A549 (cell line): ENCODE data around the gene RPS16. TPM values are rescaled to one million over a fixed set of nuclear protein-coding genes. Genes with fewer than 3 reads are reported as not detected.

Experiments
- BHLHE40 ChIP-seq: IDR thresholded peaks from 2 replicates; pipeline ENCODE4 v1.6.1; 2012; ENCODE audit warnings: low read depth, low read length, inconsistent platforms
- CBX2 ChIP-seq: fragments of 200-600 bp; sonication (generic); IDR thresholded peaks from 2 replicates; pipeline ENCODE4 v1.6.1; 2016; ENCODE audit warnings: low read depth, mild to moderate bottlenecking, borderline replicate concordance
- CBX8 ChIP-seq: fragments of 200-600 bp; sonication (generic); IDR thresholded peaks from 2 replicates; pipeline ENCODE4 v1.6.1; 2016
- CEBPB ChIP-seq, 2 experiments: fragments of >200 bp in 1 of 2; sonication (Bioruptor Twin) in 1 of 2; formaldehyde crosslinking in 1 of 2; IDR thresholded peaks; 2 replicates each; pipeline ENCODE4 v1.6.1; 2012 to 2016
- CHD2 ChIP-seq: fragments of 150-350 bp; IDR thresholded peaks from 2 replicates; pipeline ENCODE4 v1.6.1; 2014; ENCODE audit warnings: low read length; ENCODE audit not compliant: partially characterized antibody
- EHMT2 ChIP-seq: fragments of 200-600 bp; sonication (generic); IDR thresholded peaks from 2 replicates; pipeline ENCODE4 v1.6.1; 2016; ENCODE audit warnings: antibody characterized with exemption, low read depth, mild to moderate bottlenecking, moderate library complexity
- EP300 ChIP-seq, 2 experiments: fragments of >200 bp; sonication (Bioruptor Twin); formaldehyde crosslinking; IDR thresholded peaks; 2 replicates in 1 of 2; 3 replicates in 1 of 2; pipeline ENCODE4 v1.6.1; 2016 to 2017
- ESRRA ChIP-seq: fragments of 150-350 bp; IDR thresholded peaks from 2 replicates; pipeline ENCODE4 v1.6.1; 2014; ENCODE audit warnings: mild to moderate bottlenecking, low read length, borderline replicate concordance
- FOXS1 ChIP-seq: fragments of 250-450 bp; sonication (Bioruptor Pico); IDR thresholded peaks from 2 replicates; pipeline ENCODE4 v1.5.0; 2020; ENCODE audit warnings: mild to moderate bottlenecking, moderate library complexity
- GATA3 ChIP-seq: IDR thresholded peaks from 2 replicates; pipeline ENCODE4 v1.6.1; 2012; ENCODE audit warnings: borderline replicate concordance
- HDAC2 ChIP-seq: fragments of 200-600 bp; sonication (generic); IDR thresholded peaks from 2 replicates; pipeline ENCODE4 v1.6.1; 2016
- HEYL ChIP-seq: fragments of 250-450 bp; sonication (Bioruptor Pico); IDR thresholded peaks from 2 replicates; pipeline ENCODE4 v1.8.0; 2021; ENCODE audit warnings: mild to moderate bottlenecking, moderate library complexity
- HOXA7 ChIP-seq: fragments of 250-450 bp; sonication (Bioruptor Pico); IDR thresholded peaks from 2 replicates; pipeline ENCODE4 v1.5.0; 2020; ENCODE audit warnings: mild to moderate bottlenecking, moderate library complexity
- HOXB13 ChIP-seq: fragments of 250-450 bp; sonication (Bioruptor Pico); IDR thresholded peaks from 2 replicates; pipeline ENCODE4 v1.5.0; 2020; ENCODE audit warnings: low read depth, mild to moderate bottlenecking, moderate library complexity
- JUN ChIP-seq, 2 experiments: fragments of >200 bp; sonication (Bioruptor Twin); formaldehyde crosslinking; IDR thresholded peaks; 2 replicates in 1 of 2; 3 replicates in 1 of 2; pipeline ENCODE4 v1.6.1; 2016 to 2017
- KDM1A ChIP-seq: fragments of 200-600 bp; sonication (generic); IDR thresholded peaks from 2 replicates; pipeline ENCODE4 v1.6.1; 2016; ENCODE audit warnings: low read depth, mild to moderate bottlenecking
- KDM5A ChIP-seq: fragments of 200-600 bp; sonication (generic); IDR thresholded peaks from 2 replicates; pipeline ENCODE4 v1.6.1; 2016; ENCODE audit warnings: antibody characterized with exemption, mild to moderate bottlenecking
- MAZ ChIP-seq: fragments of 150-350 bp; IDR thresholded peaks from 2 replicates; pipeline ENCODE4 v1.6.1; 2014; ENCODE audit warnings: antibody characterized with exemption, low read depth, low read length, borderline replicate concordance
- NPAS2 ChIP-seq: fragments of 250-450 bp; sonication (Bioruptor Pico); IDR thresholded peaks from 2 replicates; pipeline ENCODE4 v1.8.0; 2022; ENCODE audit warnings: mild to moderate bottlenecking, moderate library complexity, borderline replicate concordance
- NR3C1 ChIP-seq: fragments of >200 bp; sonication (Bioruptor Twin); formaldehyde crosslinking; IDR thresholded peaks from 3 replicates; pipeline ENCODE4 v1.6.1; 2017
- POLR2A ChIP-seq: IDR thresholded peaks from 2 replicates; pipeline ENCODE4 v1.6.1; 2012; ENCODE audit warnings: mild to moderate bottlenecking, low read length
- RAD21 ChIP-seq, 2 experiments: fragments of >200 bp in 1 of 2; sonication (Bioruptor Twin) in 1 of 2; formaldehyde crosslinking in 1 of 2; IDR thresholded peaks in 1 of 2; conservative IDR thresholded peaks in 1 of 2; 2 replicates in 1 of 2; 3 replicates in 1 of 2; pipeline ENCODE4 v1.6.1; 2012 to 2018; ENCODE audit warnings: inconsistent platforms in 1 of 2
- RARB ChIP-seq: fragments of 250-450 bp; sonication (Bioruptor Pico); IDR thresholded peaks from 2 replicates; pipeline ENCODE4 v1.8.0; 2021; ENCODE audit warnings: mild to moderate bottlenecking, moderate library complexity
- RFX5 ChIP-seq: fragments of 450-650 bp; IDR thresholded peaks from 2 replicates; pipeline ENCODE4 v1.7.1; 2014; ENCODE audit warnings: antibody characterized with exemption, mild to moderate bottlenecking, moderate library complexity
- RNF2 ChIP-seq: fragments of 200-600 bp; sonication (generic); IDR thresholded peaks from 2 replicates; pipeline ENCODE4 v1.6.1; 2016; ENCODE audit warnings: low read depth, mild to moderate bottlenecking, antibody characterized with exemption, moderate library complexity, borderline replicate concordance
- TFCP2L1 ChIP-seq: fragments of 250-450 bp; sonication (Bioruptor Pico); IDR thresholded peaks from 2 replicates; pipeline ENCODE4 v1.5.0; 2021; ENCODE audit warnings: mild to moderate bottlenecking
- ZC3H11A ChIP-seq: fragments of 450-650 bp; IDR thresholded peaks from 2 replicates; pipeline ENCODE4 v1.6.1; 2014; ENCODE audit warnings: antibody characterized with exemption, mild to moderate bottlenecking
- ZNF302 ChIP-seq: fragments of 250-450 bp; sonication (Bioruptor Pico); IDR thresholded peaks from 2 replicates; pipeline ENCODE4 v1.9.0; 2021; ENCODE audit warnings: inconsistent platforms, mild to moderate bottlenecking, moderate library complexity
- polyA plus RNA-seq, 4 experiments: library from polyadenylated mRNA; depleted of rRNA in 3 of 4; stranded (reverse); fragments of >200 nt; fragmentation: RNase III in 1 of 4; extraction: RNeasy Plus Mini Kit Qiagen cat#74134 plus additional on column Dnase treatment in 1 of 4; gene quantifications; 2 replicates in 3 of 4; 3 replicates in 1 of 4; pipeline ENCODE4 v1.2.3, GENCODE V29; 2011 to 2017
- TF ChIP-seq, protein P1 (sequence below): fragments of 200-600 bp; sonication (generic); IDR thresholded peaks from 2 replicates; pipeline ENCODE4 v1.6.1; 2016; ENCODE audit warnings: antibody characterized with exemption, mild to moderate bottlenecking, moderate library complexity
- TF ChIP-seq, protein P2 (sequence below): fragments of 250-450 bp; sonication (Bioruptor Pico); IDR thresholded peaks from 2 replicates; pipeline ENCODE4 v1.5.0; 2020; ENCODE audit warnings: low read depth, mild to moderate bottlenecking, moderate library complexity
- TF ChIP-seq, protein P3 (sequence below): IDR thresholded peaks from 2 replicates; pipeline ENCODE4 v1.6.1; 2012
- TF ChIP-seq, protein P4 (sequence below): fragments of 450-650 bp; IDR thresholded peaks from 2 replicates; pipeline ENCODE4 v1.6.1; 2014; ENCODE audit warnings: antibody characterized with exemption
- TF ChIP-seq, protein P5 (sequence below): fragments of >200 bp; sonication (Bioruptor Twin); formaldehyde crosslinking; IDR thresholded peaks from 3 replicates; pipeline ENCODE4 v1.6.1; 2016
- TF ChIP-seq, protein P6 (sequence below): fragments of 150-350 bp; IDR thresholded peaks from 2 replicates; pipeline ENCODE4 v1.6.1; 2014; ENCODE audit warnings: low read depth, mild to moderate bottlenecking, low read length

Gene RPS16
- polyA plus RNA-seq, 2 of the 4 experiments (the other 2 are of a cell fraction), result 4,348 to 4,855 TPM

DNA sequence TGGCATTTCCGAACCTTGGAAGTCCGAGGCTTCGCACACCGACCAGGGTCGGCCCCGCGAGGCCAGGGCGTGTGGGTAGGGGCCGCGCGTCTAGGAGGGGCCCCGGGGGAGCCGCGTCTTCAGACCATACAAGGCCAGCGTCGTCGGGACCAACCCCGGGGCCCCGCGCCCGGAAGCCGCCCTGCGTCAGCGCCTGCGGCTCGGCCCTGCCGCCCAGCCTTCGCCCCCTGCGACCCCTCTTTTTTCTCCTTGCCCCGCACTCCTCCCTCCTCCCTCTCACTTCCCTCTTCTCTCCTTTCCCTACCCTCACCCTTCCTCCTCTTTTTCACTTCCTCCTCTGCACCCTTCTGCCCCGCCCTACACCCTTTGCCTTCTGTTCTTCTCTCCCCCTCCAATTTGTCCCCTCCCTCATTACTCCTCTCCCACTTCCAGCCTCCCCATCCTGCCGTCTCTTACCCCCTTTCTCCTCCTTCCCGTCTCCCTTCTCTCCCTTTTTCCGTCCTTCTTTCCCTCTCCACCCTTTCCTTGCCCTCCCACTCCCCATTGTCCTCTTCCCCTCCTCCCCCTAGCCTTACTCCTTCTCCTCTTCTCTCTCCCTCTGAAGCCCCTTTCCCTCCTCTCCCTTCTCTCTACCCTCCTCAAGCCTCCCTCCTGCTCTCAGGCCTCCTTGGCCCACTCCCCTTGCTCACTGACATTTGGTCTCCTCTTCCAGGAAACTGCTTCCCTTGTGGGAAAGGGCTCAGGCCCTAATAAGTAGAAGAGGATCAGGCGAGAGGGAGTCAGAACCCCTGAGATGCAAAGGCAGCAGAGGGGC is 25.5 kb downstream of the RPS16 start (continued):
- TF ChIP-seq, protein P1, sequence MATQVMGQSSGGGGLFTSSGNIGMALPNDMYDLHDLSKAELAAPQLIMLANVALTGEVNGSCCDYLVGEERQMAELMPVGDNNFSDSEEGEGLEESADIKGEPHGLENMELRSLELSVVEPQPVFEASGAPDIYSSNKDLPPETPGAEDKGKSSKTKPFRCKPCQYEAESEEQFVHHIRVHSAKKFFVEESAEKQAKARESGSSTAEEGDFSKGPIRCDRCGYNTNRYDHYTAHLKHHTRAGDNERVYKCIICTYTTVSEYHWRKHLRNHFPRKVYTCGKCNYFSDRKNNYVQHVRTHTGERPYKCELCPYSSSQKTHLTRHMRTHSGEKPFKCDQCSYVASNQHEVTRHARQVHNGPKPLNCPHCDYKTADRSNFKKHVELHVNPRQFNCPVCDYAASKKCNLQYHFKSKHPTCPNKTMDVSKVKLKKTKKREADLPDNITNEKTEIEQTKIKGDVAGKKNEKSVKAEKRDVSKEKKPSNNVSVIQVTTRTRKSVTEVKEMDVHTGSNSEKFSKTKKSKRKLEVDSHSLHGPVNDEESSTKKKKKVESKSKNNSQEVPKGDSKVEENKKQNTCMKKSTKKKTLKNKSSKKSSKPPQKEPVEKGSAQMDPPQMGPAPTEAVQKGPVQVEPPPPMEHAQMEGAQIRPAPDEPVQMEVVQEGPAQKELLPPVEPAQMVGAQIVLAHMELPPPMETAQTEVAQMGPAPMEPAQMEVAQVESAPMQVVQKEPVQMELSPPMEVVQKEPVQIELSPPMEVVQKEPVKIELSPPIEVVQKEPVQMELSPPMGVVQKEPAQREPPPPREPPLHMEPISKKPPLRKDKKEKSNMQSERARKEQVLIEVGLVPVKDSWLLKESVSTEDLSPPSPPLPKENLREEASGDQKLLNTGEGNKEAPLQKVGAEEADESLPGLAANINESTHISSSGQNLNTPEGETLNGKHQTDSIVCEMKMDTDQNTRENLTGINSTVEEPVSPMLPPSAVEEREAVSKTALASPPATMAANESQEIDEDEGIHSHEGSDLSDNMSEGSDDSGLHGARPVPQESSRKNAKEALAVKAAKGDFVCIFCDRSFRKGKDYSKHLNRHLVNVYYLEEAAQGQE, result peak; percentile 35
- TF ChIP-seq, protein P2, sequence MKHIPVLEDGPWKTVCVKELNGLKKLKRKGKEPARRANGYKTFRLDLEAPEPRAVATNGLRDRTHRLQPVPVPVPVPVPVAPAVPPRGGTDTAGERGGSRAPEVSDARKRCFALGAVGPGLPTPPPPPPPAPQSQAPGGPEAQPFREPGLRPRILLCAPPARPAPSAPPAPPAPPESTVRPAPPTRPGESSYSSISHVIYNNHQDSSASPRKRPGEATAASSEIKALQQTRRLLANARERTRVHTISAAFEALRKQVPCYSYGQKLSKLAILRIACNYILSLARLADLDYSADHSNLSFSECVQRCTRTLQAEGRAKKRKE, result peak; percentile 64; the same call in 1 of the 2 replicates
- TF ChIP-seq HOXA7 (CRISPR knock-in tag) (peak; percentile 98), RNF2 (0 out of 2 replicates have a peak, but pooled peaks have one; percentile 57), HDAC2 (no peak), ZC3H11A (no peak), RFX5 (0 out of 2 replicates have a peak, but pooled peaks have one; percentile 26), GATA3 (no peak), KDM1A (no peak), ZNF302 (CRISPR knock-in tag) (no peak), FOXS1 (CRISPR knock-in tag) (no peak; the same call in 1 of the 2 replicates), MAZ (no peak), CHD2 (peak; percentile 61), CBX2 (no peak), ESRRA (no peak), CEBPB (IDR thresholded peaks at IDR 0.05) (no peak), HEYL (CRISPR knock-in tag) (no peak), EP300 (IDR thresholded peaks at IDR 0.05) (no peak), TFCP2L1 (peak; percentile 99), EHMT2 (no peak), POLR2A (peak; percentile 33), HOXB13 (CRISPR knock-in tag) (peak; percentile 79; the same call in 1 of the 2 replicates), CBX8 (no peak), JUN (IDR thresholded peaks at IDR 0.05) (peak in 1 of 2 experiments; percentile 7; a peak in 1 of 5 replicates), RAD21 (conservative IDR thresholded peaks at IDR 0.05 in 1 of 2, IDR thresholded peaks at IDR 0.05 in 1 of 2) (no peak; a peak in 1 of 5 replicates), NPAS2 (CRISPR knock-in tag) (no peak), RARB (CRISPR knock-in tag) (no peak; the same call in 1 of the 2 replicates), KDM5A (no peak), BHLHE40 (no peak), NR3C1 (no peak)
- TF ChIP-seq, protein P3, sequence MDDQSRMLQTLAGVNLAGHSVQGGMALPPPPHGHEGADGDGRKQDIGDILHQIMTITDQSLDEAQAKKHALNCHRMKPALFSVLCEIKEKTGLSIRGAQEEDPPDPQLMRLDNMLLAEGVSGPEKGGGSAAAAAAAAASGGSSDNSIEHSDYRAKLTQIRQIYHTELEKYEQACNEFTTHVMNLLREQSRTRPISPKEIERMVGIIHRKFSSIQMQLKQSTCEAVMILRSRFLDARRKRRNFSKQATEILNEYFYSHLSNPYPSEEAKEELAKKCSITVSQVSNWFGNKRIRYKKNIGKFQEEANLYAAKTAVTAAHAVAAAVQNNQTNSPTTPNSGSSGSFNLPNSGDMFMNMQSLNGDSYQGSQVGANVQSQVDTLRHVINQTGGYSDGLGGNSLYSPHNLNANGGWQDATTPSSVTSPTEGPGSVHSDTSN, result 0 out of 2 replicates have a peak, but pooled peaks have one; percentile 32
- TF ChIP-seq, protein P4, sequence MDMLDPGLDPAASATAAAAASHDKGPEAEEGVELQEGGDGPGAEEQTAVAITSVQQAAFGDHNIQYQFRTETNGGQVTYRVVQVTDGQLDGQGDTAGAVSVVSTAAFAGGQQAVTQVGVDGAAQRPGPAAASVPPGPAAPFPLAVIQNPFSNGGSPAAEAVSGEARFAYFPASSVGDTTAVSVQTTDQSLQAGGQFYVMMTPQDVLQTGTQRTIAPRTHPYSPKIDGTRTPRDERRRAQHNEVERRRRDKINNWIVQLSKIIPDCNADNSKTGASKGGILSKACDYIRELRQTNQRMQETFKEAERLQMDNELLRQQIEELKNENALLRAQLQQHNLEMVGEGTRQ, result no peak; the same call in 1 of the 2 replicates
- TF ChIP-seq, protein P5, sequence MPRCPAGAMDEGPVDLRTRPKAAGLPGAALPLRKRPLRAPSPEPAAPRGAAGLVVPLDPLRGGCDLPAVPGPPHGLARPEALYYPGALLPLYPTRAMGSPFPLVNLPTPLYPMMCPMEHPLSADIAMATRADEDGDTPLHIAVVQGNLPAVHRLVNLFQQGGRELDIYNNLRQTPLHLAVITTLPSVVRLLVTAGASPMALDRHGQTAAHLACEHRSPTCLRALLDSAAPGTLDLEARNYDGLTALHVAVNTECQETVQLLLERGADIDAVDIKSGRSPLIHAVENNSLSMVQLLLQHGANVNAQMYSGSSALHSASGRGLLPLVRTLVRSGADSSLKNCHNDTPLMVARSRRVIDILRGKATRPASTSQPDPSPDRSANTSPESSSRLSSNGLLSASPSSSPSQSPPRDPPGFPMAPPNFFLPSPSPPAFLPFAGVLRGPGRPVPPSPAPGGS, result no peak
- TF ChIP-seq, protein P6, sequence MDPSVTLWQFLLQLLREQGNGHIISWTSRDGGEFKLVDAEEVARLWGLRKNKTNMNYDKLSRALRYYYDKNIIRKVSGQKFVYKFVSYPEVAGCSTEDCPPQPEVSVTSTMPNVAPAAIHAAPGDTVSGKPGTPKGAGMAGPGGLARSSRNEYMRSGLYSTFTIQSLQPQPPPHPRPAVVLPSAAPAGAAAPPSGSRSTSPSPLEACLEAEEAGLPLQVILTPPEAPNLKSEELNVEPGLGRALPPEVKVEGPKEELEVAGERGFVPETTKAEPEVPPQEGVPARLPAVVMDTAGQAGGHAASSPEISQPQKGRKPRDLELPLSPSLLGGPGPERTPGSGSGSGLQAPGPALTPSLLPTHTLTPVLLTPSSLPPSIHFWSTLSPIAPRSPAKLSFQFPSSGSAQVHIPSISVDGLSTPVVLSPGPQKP, result peak; percentile 66; the same call in 1 of the 2 replicates
